GM15510 (cell line): Measurements from ENCODE around the gene PHLPP1.

Experiments used
- POLR2A ChIP-seq: IDR thresholded peaks from 3 replicates; pipeline ENCODE4 v1.6.1; 2011; ENCODE audit warnings: borderline replicate concordance; ENCODE audit not compliant: insufficient read length; ENCODE audit errors: extremely low read depth

The PHLPP1 gene

DNA sequence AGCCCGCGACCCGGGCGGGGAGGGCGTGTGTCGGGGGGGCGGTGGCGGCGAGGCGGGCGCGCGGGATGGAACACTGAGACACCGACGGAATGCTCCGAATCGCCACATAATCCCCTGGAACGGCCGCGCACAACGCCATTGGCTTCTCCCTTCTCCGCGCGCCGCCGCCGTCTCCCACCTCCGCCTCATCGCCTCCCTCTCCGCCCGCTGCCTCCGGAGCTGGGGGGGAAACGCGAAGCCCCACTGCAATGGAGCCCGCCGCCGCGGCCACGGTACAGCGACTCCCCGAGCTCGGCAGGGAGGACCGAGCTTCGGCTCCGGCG lies at the start of gene PHLPP1:
Gene PHLPP1 (plus strand): TSS at position 106 of the 323 bp plus-strand sequence. CDS start 143 bp downstream, at position 249.
- no peak for TF ChIP-seq POLR2A

DNA sequence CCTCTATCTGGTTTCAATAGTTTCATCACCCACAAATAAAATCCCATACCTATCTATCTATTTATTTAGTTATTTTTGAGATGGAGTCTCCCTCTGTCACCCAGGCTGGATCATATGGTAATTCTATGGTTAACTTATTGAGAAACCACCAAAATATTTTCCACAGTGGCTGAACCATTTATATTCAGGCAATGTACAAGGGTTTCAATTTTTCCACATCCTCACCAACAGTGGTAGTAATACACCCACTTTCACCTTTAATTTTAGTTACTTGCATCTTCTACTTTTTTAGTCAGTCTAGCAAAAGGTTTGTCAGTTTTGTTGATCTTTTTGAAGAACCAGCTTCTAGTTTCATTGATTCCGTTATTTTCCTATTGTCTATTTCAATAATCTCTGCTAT lies 46.1 kb upstream of the PHLPP1 start:
- TF ChIP-seq POLR2A = no peak

- TF ChIP-seq POLR2A = no peak
These were observed 44.8 kb upstream of the PHLPP1 start for GRCh38 chr18:62670573-62670972.

- TF ChIP-seq POLR2A = no peak
These were observed 42.7 kb upstream of the PHLPP1 start for GRCh38 chr18:62672600-62672999.

DNA sequence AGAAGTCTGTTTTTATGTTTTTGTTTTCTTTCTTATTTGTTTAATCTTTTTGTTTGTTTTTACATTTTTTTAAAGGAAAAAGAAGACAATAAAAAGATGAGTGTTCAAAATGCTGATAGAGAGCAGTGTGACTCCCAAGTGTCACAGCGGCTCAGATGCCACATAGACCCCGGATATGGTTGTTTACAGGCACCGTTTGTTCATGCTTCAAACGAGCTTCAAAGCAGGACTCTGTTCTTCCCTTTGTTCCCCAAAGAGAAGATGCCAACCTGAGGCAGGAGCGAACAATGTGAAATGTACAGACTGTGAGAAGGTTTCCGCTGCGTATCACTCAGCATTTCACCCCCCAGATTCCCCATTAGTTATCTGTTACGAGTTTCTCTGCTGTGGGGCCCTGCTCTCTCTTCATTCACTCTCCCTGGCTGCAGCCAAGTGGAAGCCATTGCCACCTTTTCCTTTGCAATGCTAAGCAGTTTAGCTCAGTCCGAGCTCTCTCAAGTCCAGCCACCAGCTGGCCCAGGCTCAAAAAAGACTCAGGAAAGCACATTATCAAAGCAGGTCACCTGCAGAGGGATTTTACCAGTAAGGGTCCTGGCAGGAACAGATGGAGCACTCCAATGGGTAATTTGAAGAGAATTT lies 36.4 kb upstream of the PHLPP1 start:
- TF ChIP-seq POLR2A = no peak

DNA sequence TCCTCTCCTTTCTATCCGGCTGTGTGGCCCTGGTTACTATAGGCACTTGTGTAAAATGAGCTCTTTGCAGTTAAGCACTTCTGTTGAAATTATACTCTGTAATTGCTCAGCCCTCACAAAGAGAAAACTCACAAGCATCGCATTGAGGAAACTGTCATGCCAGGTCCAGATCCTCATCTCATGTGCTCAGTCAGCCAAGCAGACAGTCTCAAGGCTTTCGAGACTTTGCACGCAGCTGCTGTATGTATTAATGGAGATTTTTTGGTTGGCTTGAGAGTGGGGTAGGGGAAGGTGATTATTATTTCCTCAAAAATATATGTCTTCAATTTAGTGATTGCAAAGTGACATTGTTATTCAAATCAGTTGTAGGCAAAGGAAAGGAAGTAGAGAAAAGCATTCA lies 33.0 kb upstream of the PHLPP1 start:
- no peak for TF ChIP-seq POLR2A

DNA sequence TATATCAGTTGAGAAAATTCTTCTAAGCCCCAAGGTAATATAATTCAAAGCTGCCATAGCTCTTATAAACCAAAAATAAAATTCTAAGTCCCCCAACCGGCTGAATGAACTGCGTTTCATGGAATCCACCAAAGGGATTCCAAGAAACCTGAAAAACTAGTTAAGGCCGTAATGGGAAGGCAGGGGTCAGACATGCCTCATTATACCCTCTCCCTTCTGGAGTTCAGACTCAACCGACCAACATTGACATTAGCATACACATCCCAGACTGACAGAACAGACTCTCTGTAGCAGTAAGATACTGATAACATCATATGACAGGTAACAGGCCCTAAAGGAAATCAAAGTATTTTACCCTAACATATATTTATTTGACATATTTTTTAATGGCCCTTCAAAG lies 31.4 kb upstream of the PHLPP1 start:
- TF ChIP-seq POLR2A = no peak

GRCh38 chr18:62688743-62689317 lies 26.5 kb upstream of the PHLPP1 start:
- no peak for TF ChIP-seq POLR2A

- no peak for TF ChIP-seq POLR2A
These were observed 25.0 kb upstream of the PHLPP1 start for GRCh38 chr18:62690236-62690815.

GRCh38 chr18:62693659-62694058 lies 21.7 kb upstream of the PHLPP1 start:
- no peak for TF ChIP-seq POLR2A

DNA sequence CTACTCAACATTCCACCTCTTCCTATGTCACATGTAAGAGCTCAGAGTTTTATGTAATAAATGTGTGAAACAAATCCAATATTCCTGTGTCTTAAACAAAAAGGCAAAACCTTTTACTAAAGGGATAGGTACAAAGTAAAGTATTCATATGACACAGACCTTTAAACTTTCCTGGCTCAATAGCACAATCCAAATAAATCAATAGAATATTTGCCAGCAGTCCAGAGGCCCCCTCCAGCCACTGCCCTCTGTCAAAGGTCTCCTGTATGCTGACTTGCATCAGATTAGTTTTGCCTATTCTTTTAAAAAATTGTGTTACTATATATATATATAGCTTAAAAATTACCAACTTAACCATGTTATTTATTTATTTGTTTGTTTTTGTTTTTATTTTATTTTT lies 17.7 kb upstream of the PHLPP1 start:
- TF ChIP-seq POLR2A = no peak

DNA sequence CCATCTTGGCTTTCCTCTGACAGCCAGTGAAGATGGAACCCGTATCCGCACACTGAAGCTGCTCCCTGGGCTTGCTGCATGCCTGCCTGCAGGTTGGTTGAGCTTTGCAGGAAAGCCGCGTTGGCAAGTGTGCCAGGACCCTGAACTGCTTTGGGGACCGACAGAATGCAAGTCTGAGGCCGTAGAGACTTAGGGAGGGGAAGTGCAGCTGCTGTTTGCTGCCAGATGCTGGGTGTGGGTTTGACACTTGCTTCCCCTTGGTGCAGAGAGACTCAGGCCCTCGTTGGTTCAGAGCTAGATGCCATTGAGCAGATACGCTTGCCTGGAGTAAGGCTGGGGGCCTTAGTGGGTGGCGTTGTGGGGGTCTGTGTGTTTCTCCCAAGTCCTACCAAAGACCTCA lies 13.1 kb upstream of the PHLPP1 start:
- no peak for TF ChIP-seq POLR2A

- no peak for TF ChIP-seq POLR2A
These were observed 4.9 kb upstream of the PHLPP1 start for GRCh38 chr18:62710417-62710816.

DNA sequence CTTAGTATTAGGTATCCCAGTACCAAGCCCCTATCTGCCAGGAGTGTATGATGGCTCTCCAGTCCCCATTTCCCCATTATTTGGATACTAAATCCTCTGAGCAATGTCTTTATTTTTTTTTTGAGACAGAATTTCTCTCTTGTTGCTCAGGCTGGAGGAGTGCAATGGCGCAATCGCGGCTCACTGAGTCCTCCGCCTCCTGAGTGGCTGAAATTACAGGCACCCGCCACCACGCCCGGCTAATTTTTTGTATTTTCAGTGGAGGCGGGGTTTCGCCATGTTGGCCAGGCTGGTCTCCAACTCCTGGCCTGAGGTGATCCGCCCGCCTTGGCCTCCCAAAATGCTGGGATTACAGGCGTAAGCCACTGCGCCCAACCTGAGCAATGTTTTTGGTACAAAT lies 3.6 kb upstream of the PHLPP1 start:
- no peak for TF ChIP-seq POLR2A

DNA sequence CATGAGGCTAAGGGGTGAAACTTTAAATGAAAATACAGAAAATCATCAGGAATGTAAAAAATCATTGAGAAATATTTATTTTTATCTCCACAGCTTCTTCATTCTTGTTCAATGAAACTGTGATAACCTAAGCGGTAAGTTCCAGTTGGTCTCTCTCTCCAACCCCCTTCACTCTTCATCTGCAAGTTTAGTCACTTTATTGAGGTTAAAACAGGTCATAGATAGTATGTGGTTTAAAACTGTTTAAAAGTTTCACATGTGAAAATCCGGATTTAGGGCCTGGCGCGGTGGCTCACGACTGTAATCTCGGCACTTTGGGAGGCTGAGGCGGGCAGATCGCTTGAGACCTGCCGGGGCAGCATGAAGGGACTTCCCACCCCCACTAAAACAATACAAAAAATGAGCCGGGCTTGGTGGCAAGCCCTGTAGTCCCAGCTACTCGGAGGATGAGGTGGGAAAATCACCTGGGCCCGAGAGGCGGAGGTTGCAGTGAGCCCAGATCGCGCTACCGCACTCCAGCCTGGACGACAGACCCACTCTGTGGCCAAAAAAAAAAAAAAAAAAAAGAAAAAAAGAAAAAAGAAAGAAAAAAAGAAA lies 1.6 kb upstream of the PHLPP1 start:
- no peak for TF ChIP-seq POLR2A

GRCh38 chr18:62714671-62715435 lies 488 bp upstream of the PHLPP1 start:
- TF ChIP-seq POLR2A = no peak
